DMS114 treated with DMSO at 0.1 percent for 48 hours (cell line): ENCODE results near the gene PDE6G.
A peak's percentile ranks its signal among the peaks of the same experiment; 100 is the strongest.
"Not testable (repeated sequence)": the region's sequence is repeated elsewhere in the genome, so short reads cannot be mapped to it uniquely, and the experiment has no call there.

Experiments used
- DNase-seq: peaks from one replicate; lab custom pipeline; 2025; ENCODE audit not compliant: unreplicated experiment; lab: John Stamatoyannopoulos, UW

Gene PDE6G

GRCh38 chr17:81635973-81636504, 20.3 kb downstream of the PDE6G start:
- no peak for DNase-seq

GRCh38 chr17:81635431-81635830, 20.9 kb downstream of the PDE6G start:
- DNase-seq = no peak

GRCh38 chr17:81631482-81631881, 24.9 kb downstream of the PDE6G start:
- DNase-seq = no peak

GRCh38 chr17:81630274-81630673, 26.1 kb downstream of the PDE6G start:
- no peak for DNase-seq

GRCh38 chr17:81621494-81622130, 34.7 kb downstream of the PDE6G start:
- no peak for DNase-seq

GRCh38 chr17:81618307-81618706, 38.0 kb downstream of the PDE6G start:
- DNase-seq = not testable (repeated sequence)

- no peak for DNase-seq
Measured at GRCh38 chr17:81616877-81617276, 39.5 kb downstream of the PDE6G start.

- no peak for DNase-seq
Measured at GRCh38 chr17:81615401-81615930, 40.9 kb downstream of the PDE6G start.

GRCh38 chr17:81612172-81612970, 44.0 kb downstream of the PDE6G start:
- no peak for DNase-seq

GRCh38 chr17:81609541-81610311, 46.6 kb downstream of the PDE6G start:
- DNase-seq = no peak

- DNase-seq = no peak
Measured at GRCh38 chr17:81608605-81609004, 47.7 kb downstream of the PDE6G start.

GRCh38 chr17:81608082-81608481, 48.3 kb downstream of the PDE6G start:
- no peak for DNase-seq

GRCh38 chr17:81607431-81607830, 48.9 kb downstream of the PDE6G start:
- DNase-seq = no peak

GRCh38 chr17:81603846-81604610, 52.3 kb downstream of the PDE6G start:
- no peak for DNase-seq

GRCh38 chr17:81601525-81602120, 54.7 kb downstream of the PDE6G start:
- DNase-seq = peak; percentile 46
